Keratinocyte (primary cell): ENCODE data around the gene IL1B. TPM values are rescaled to one million over a fixed set of nuclear protein-coding genes. Genes with fewer than 3 reads are reported as not detected.
A peak's percentile ranks its signal among the peaks of the same experiment; 100 is the strongest.

Experiments used
- DNase-seq: peaks from one replicate; pipeline ENCODE4 v3.0.0-alpha.2; 2011; ENCODE audit warnings: low read depth, missing footprints, low spot score
- FAIRE-seq: peaks from 2 replicates; lab custom pipeline; 2011; peaks lifted over from hg19 to GRCh38; lab: Jason Lieb, UNC
- H2AFZ ChIP-seq: 2 replicates; pipeline ENCODE4 v1.6.0; 2012; ENCODE audit warnings: low read length, control low read depth, inconsistent platforms; ENCODE audit not compliant: control insufficient read depth
- H3K27ac ChIP-seq: 2 replicates; pipeline ENCODE4 v1.5.1; 2011; ENCODE audit warnings: low read length; ENCODE audit not compliant: control insufficient read depth, insufficient read depth
- H3K27me3 ChIP-seq: 3 replicates; pipeline ENCODE4 v1.6.0; 2011; ENCODE audit warnings: low read length; ENCODE audit not compliant: control insufficient read depth, insufficient read depth; ENCODE audit errors: extremely low read depth
- H3K36me3 ChIP-seq, 2 experiments: 2 replicates in 1 of 2; 3 replicates in 1 of 2; pipeline ENCODE4 v1.5.1; 2011; ENCODE audit warnings: low read length in 2 of 2, mild to moderate bottlenecking in 1 of 2; ENCODE audit not compliant: control insufficient read depth in 2 of 2, insufficient read depth in 2 of 2; ENCODE audit errors: extremely low read depth in 1 of 2
- H3K4me1 ChIP-seq: 3 replicates; pipeline ENCODE4 v1.5.1; 2011; ENCODE audit warnings: low read length; ENCODE audit not compliant: control insufficient read depth, insufficient read depth; ENCODE audit errors: extremely low read depth
- H3K4me2 ChIP-seq: 3 replicates; pipeline ENCODE4 v1.6.0; 2011; ENCODE audit warnings: low read depth, low read length; ENCODE audit not compliant: control insufficient read depth, insufficient read depth; ENCODE audit errors: extremely low read depth
- H3K4me3 ChIP-seq, 3 experiments: fragments of 200-600 bp in 1 of 3; sonication (generic) in 1 of 3; 2 replicates in 2 of 3; 3 replicates in 1 of 3; pipeline ENCODE4 v1.5.1; 2011 to 2016; ENCODE audit warnings: low read length in 3 of 3, mild to moderate bottlenecking in 3 of 3, control low read depth in 2 of 3, inconsistent platforms in 1 of 3, low read depth in 1 of 3, mixed read lengths in 1 of 3, mixed run types in 1 of 3, moderate library complexity in 1 of 3; ENCODE audit not compliant: control insufficient read depth in 2 of 3, insufficient read depth in 2 of 3; ENCODE audit errors: extremely low read depth in 1 of 3
- H3K79me2 ChIP-seq: 2 replicates; pipeline ENCODE4 v1.6.0; 2012; ENCODE audit warnings: low read length; ENCODE audit not compliant: control insufficient read depth, insufficient read depth
- H3K9ac ChIP-seq: 3 replicates; pipeline ENCODE4 v1.6.0; 2011; ENCODE audit warnings: low read length; ENCODE audit not compliant: control insufficient read depth, insufficient read depth; ENCODE audit errors: extremely low read depth
- H3K9me1 ChIP-seq: 3 replicates; pipeline ENCODE4 v1.6.0; 2011; ENCODE audit warnings: low read length; ENCODE audit not compliant: control insufficient read depth, insufficient read depth; ENCODE audit errors: extremely low read depth
- H3K9me3 ChIP-seq: 2 replicates; pipeline ENCODE4 v1.5.1; 2012; ENCODE audit warnings: low read depth, low read length; ENCODE audit not compliant: control insufficient read depth
- H4K20me1 ChIP-seq: 3 replicates; pipeline ENCODE4 v1.6.0; 2011; ENCODE audit warnings: low read length; ENCODE audit not compliant: control insufficient read depth, insufficient read depth; ENCODE audit errors: extremely low read depth
- CTCF ChIP-seq, 3 experiments: IDR thresholded peaks in 1 of 3; conservative IDR thresholded peaks in 1 of 3; optimal IDR thresholded peaks in 1 of 3; 2 replicates in 2 of 3; 3 replicates in 1 of 3; pipeline versions ENCODE3 to v1.5.1; 2011; ENCODE audit warnings: low read length in 3 of 3, mild to moderate bottlenecking in 3 of 3, moderate library complexity in 2 of 3, control low read depth in 1 of 3, inconsistent platforms in 1 of 3; ENCODE audit not compliant: insufficient read depth in 2 of 3; ENCODE audit errors: extremely low read depth in 1 of 3
- EZH2 ChIP-seq: IDR thresholded peaks from one replicate; pipeline ENCODE4 v1.6.1; 2012; ENCODE audit warnings: inconsistent platforms, mild to moderate bottlenecking, low read length, moderate library complexity
- dilution Hi-C: fragments of 300-500 bp; cut with MboI; formaldehyde crosslinking; loops from one replicate; pipeline ENCODE4 v1.7.0; 2020; ENCODE audit warnings: low sequenced_read_pairs; ENCODE audit not compliant: extremely low pct_ligation_motif_present
- polyA plus RNA-seq, 5 experiments: library from polyadenylated mRNA; depleted of rRNA in 3 of 5; stranded (reverse) in 3 of 5; stranded (forward) in 1 of 5; unstranded in 1 of 5; fragments of >200 nt; gene quantifications; 1 replicate in 1 of 5; 2 replicates in 3 of 5; 3 replicates in 1 of 5; pipeline versions ENCODE4 v1.2.1 to v1.2.3, GENCODE V29; 2011 to 2012; ENCODE audit warnings: missing spikeins in 2 of 5, low read depth in 1 of 5, low replicate concordance in 1 of 5

Gene IL1B
- polyA plus RNA-seq, 1 donor (not counting 4 experiments of a cell fraction or from before 2014, with no cell fraction given), result 232 TPM

- no peak overlapping the region for H3K27ac ChIP-seq
Observed at GRCh38 chr2:112832841-112833638, 3.5 kb downstream of the IL1B start.

GRCh38 chr2:112831946-112832840, 4.4 kb downstream of the IL1B start:
- H3K4me2 ChIP-seq, result peak overlapping the region; percentile 84
- no peaks in the 10 kb centered on the region for H3K27me3 ChIP-seq
- dilution Hi-C loops, result no loop called here
- TF ChIP-seq CTCF (optimal IDR thresholded peaks at IDR 0.05 in 1 of 3, IDR thresholded peaks at IDR 0.05 in 1 of 3, conservative IDR thresholded peaks at IDR 0.05 in 1 of 3; ENCODE audit: extremely low read depth in 1 of 3, insufficient read depth in 2 of 3, low read length in 3 of 3), result no peak
- TF ChIP-seq EZH2, result no peak
- peaks cover 36% of the 10 kb centered on the region for H3K79me2 ChIP-seq
- H4K20me1 ChIP-seq, result no peaks in the 10 kb centered on the region
- no peaks in the 10 kb centered on the region for H3K9me1 ChIP-seq
- H3K36me3 ChIP-seq, result peaks cover 30 to 64% of the 10 kb centered on the region in 2 experiments
- peak overlapping the region in 1 of 3 experiments; percentile 44 for H3K4me3 ChIP-seq
- DNase-seq (no peak), FAIRE-seq (no peak)
- no peak overlapping the region for H2AFZ ChIP-seq
- H3K27ac ChIP-seq, result no peak overlapping the region
- no peaks in the 10 kb centered on the region for H3K9me3 ChIP-seq
- no peak overlapping the region for H3K9ac ChIP-seq
- peaks cover 35% of the 10 kb centered on the region for H3K4me1 ChIP-seq

More at GRCh38 chr2:112832841-112833638, 3.5 kb downstream of the IL1B start:
- Histone ChIP-seq H2AFZ (no peak overlapping the region), H3K4me2 (peak overlapping the region; percentile 84), H3K9ac (no peak overlapping the region), H3K9me1 (no peaks in the 10 kb centered on the region), H3K4me3 (peak overlapping the region in 1 of 3 experiments; percentile 44), H3K27me3 (no peaks in the 10 kb centered on the region), H3K79me2 (peaks cover 36% of the 10 kb centered on the region), H3K9me3 (no peaks in the 10 kb centered on the region), H3K36me3 (peaks cover 30 to 64% of the 10 kb centered on the region in 2 experiments), H3K4me1 (peaks cover 37% of the 10 kb centered on the region), H4K20me1 (no peaks in the 10 kb centered on the region)
- dilution Hi-C loops, result no loop called here
- DNase-seq (no peak), FAIRE-seq (no peak)
- no peak for TF ChIP-seq EZH2
